Measurements from ENCODE around the gene C1orf167. TPM values are rescaled to one million over a fixed set of nuclear protein-coding genes. Genes with fewer than 3 reads are reported as not detected.

Gene C1orf167
- total RNA-seq, 3 donors from 2014 or later = 0.60 TPM; not detected in 2

- DNase-seq (no peak), ATAC-seq (no peak)
- H3K4me3 ChIP-seq = no peak overlapping the region
- no peak for TF ChIP-seq CTCF (IDR thresholded peaks at IDR 0.05)
- no peaks in the 10 kb centered on the region for H3K9me3 ChIP-seq
- H3K36me3 ChIP-seq (ENCODE audit: low read depth) = peaks cover 8% of the 10 kb centered on the region
- intact Hi-C loops (cut with DNase I, micrococcal nuclease) = no loop called here
- H3K4me1 ChIP-seq (ENCODE audit: low read depth) = no peaks in the 10 kb centered on the region
These were observed 66.5 kb downstream of the C1orf167 start for GRCh38 chr1:11828511-11828910.

- Histone ChIP-seq H3K4me3 (no peak overlapping the region), H3K4me1 (ENCODE audit: low read depth) (no peaks in the 10 kb centered on the region), H3K9me3 (no peaks in the 10 kb centered on the region), H3K36me3 (ENCODE audit: low read depth) (peaks cover 17% of the 10 kb centered on the region)
- no peak for ATAC-seq
- intact Hi-C loops (cut with DNase I, micrococcal nuclease) = loop anchor here in 1 of 2 donors (10.0 kb wide), 1 partner anchor 63 kb away; no protein-coding TSS in a partner anchor
- TF ChIP-seq CTCF (IDR thresholded peaks at IDR 0.05) = no peak
- DNase-seq = no peak
These were observed 70.1 kb downstream of the C1orf167 start for GRCh38 chr1:11831945-11832725.

- Histone ChIP-seq H3K36me3 (ENCODE audit: low read depth) (peaks cover 16% of the 10 kb centered on the region), H3K4me1 (ENCODE audit: low read depth) (no peaks in the 10 kb centered on the region), H3K9me3 (no peaks in the 10 kb centered on the region), H3K4me3 (no peak overlapping the region)
- no peak for DNase-seq
- intact Hi-C loops (cut with DNase I, micrococcal nuclease) = loop anchor here in 1 of 2 donors (10.0 kb wide), 1 partner anchor 61 kb away; no protein-coding TSS in a partner anchor
- TF ChIP-seq CTCF (IDR thresholded peaks at IDR 0.05) = no peak
- no peak for ATAC-seq
These were observed 71.5 kb downstream of the C1orf167 start for GRCh38 chr1:11833497-11833896.

- H3K4me3 ChIP-seq = no peak overlapping the region
- DNase-seq = no peak
- no peaks in the 10 kb centered on the region for H3K9me3 ChIP-seq
- intact Hi-C loops (cut with DNase I, micrococcal nuclease) = loop anchor here in 1 of 2 donors (10.0 kb wide), 1 partner anchor 61 kb away; no protein-coding TSS in a partner anchor
- TF ChIP-seq CTCF (IDR thresholded peaks at IDR 0.05) = no peak
- H3K36me3 ChIP-seq (ENCODE audit: low read depth) = peaks cover 16% of the 10 kb centered on the region
- no peak for ATAC-seq
- no peaks in the 10 kb centered on the region for H3K4me1 ChIP-seq (ENCODE audit: low read depth)
These were observed 71.9 kb downstream of the C1orf167 start for GRCh38 chr1:11833900-11834299.

GRCh38 chr1:11835441-11836225, 73.6 kb downstream of the C1orf167 start:
- Histone ChIP-seq H3K9me3 (no peaks in the 10 kb centered on the region), H3K4me1 (ENCODE audit: low read depth) (no peaks in the 10 kb centered on the region), H3K36me3 (ENCODE audit: low read depth) (peaks cover 11% of the 10 kb centered on the region), H3K4me3 (no peak overlapping the region)
- intact Hi-C loops (cut with DNase I, micrococcal nuclease) = loop anchor here in 1 of 2 donors (10.0 kb wide), 1 partner anchor 59 kb away; no protein-coding TSS in a partner anchor
- TF ChIP-seq CTCF (IDR thresholded peaks at IDR 0.05) = no peak
- ATAC-seq = no peak
- DNase-seq = no peak
